OCI-LY7 (cell line): ENCODE measurements around the gene PIEZO1. TPM values are rescaled to one million over a fixed set of nuclear protein-coding genes. Genes with fewer than 3 reads are reported as not detected.

ENCODE experiments used
- BruUV-seq: library from RNA; stranded (reverse); fragments of 400-500 nt; replicated peaks from 2 replicates; lab custom pipeline; 2021; lab: Mats Ljungman, UMichigan
- CTCF ChIA-PET: fragments of 300-600 bp; sonication (Branson Sonifier 250); formaldehyde crosslinking; loops from one replicate; lab custom pipeline; 2022; ENCODE audit warnings: antibody characterized with exemption; ENCODE audit not compliant: unreplicated experiment; lab: Charles Lee
- POLR2A ChIA-PET: fragments of 300-600 bp; sonication (Branson Sonifier 250); formaldehyde crosslinking; loops from one replicate; lab custom pipeline; 2022; ENCODE audit warnings: antibody characterized with exemption; lab: Charles Lee
- DNase-seq: peaks from one replicate; pipeline ENCODE4 v3.0.0-alpha.2; 2015; ENCODE audit warnings: low spot score
- H2AFZ ChIP-seq: fragments of 200-600 bp; sonication (generic), shearing (Covaris generic); 2 replicates; pipeline ENCODE4 v1.6.1; 2014; ENCODE audit warnings: mild to moderate bottlenecking, antibody characterized with exemption, low read length, moderate library complexity
- H3K27ac ChIP-seq: fragments of 200-600 bp; sonication (generic); 2 replicates; pipeline ENCODE4 v1.5.1; 2014; ENCODE audit warnings: mixed run types, low read depth, mild to moderate bottlenecking, moderate library complexity, low read length, inconsistent platforms; ENCODE audit not compliant: poor library complexity, severe bottlenecking
- H3K36me3 ChIP-seq: fragments of 200-600 bp; sonication (generic); 2 replicates; pipeline ENCODE4 v1.6.1; 2014; ENCODE audit warnings: mild to moderate bottlenecking, antibody characterized with exemption, low read length, moderate library complexity, mixed read lengths; ENCODE audit not compliant: insufficient read depth
- H3K4me1 ChIP-seq: fragments of 200-600 bp; sonication (generic); 2 replicates; pipeline ENCODE4 v1.5.1; 2014; ENCODE audit warnings: mild to moderate bottlenecking, low read length; ENCODE audit not compliant: insufficient read depth, poor library complexity, severe bottlenecking
- H3K4me2 ChIP-seq: fragments of 200-600 bp; sonication (generic); 2 replicates; pipeline ENCODE4 v1.6.1; 2014; ENCODE audit warnings: mild to moderate bottlenecking, low read length
- H3K4me3 ChIP-seq: fragments of 200-600 bp; sonication (generic); 2 replicates; pipeline ENCODE4 v1.5.1; 2014; ENCODE audit warnings: mild to moderate bottlenecking, low read depth, low read length; ENCODE audit not compliant: poor library complexity, severe bottlenecking
- H3K79me2 ChIP-seq: fragments of 200-600 bp; sonication (generic); 2 replicates; pipeline ENCODE4 v1.6.1; 2016; ENCODE audit warnings: low read depth, mild to moderate bottlenecking, low read length, moderate library complexity, mixed read lengths; ENCODE audit not compliant: insufficient read depth
- H3K9me2 ChIP-seq: fragments of 200-600 bp; sonication (generic); 2 replicates; pipeline ENCODE4 v1.6.1; 2016; ENCODE audit warnings: mild to moderate bottlenecking, low read length, mixed read lengths; ENCODE audit not compliant: insufficient read depth
- H3K9me3 ChIP-seq: fragments of 200-600 bp; sonication (generic); 2 replicates; pipeline ENCODE4 v1.6.1; 2014; ENCODE audit warnings: mild to moderate bottlenecking, mixed run types, low read length, mixed read lengths
- H4K20me1 ChIP-seq: fragments of 200-600 bp; sonication (generic); 2 replicates; pipeline ENCODE4 v1.6.1; 2014; ENCODE audit warnings: mild to moderate bottlenecking, antibody characterized with exemption, low read length, moderate library complexity, mixed read lengths; ENCODE audit not compliant: insufficient read depth
- EZH2phosphoT487 ChIP-seq: fragments of 200-600 bp; sonication (generic); IDR thresholded peaks from 2 replicates; pipeline ENCODE4 v1.6.1; 2018; ENCODE audit warnings: low read depth, borderline replicate concordance, mild to moderate bottlenecking, mixed run types, antibody characterized with exemption, low read length, moderate library complexity, mixed read lengths
- intact Hi-C: fragments of 100-400 bp; cut with micrococcal nuclease; formaldehyde crosslinking; loops from one replicate; pipeline ENCODE4 v1.10.0; 2022; ENCODE audit not compliant: unreplicated experiment
- total RNA-seq, 2 experiments: library from RNA; depleted of rRNA in 1 of 2; stranded (reverse); fragments of >200 nt in 1 of 2; shearing (Covaris generic) in 1 of 2; gene quantifications; 2 replicates each; pipeline ENCODE4 v1.2.3, GENCODE V29; 2014 to 2022
- TF ChIP-seq, protein P1 (sequence below): fragments of 200-600 bp; sonication (generic); conservative IDR thresholded peaks from 2 replicates; pipeline ENCODE4 v1.5.1; 2014; ENCODE audit warnings: mild to moderate bottlenecking, antibody characterized with exemption, low read length, moderate library complexity, mixed read lengths

PIEZO1 gene
- total RNA-seq, 2 experiments from 2014 or later, result 144 to 154 TPM

GRCh38 chr16:88762941-88763340, 22.1 kb downstream of the PIEZO1 start:
- no peaks in the 10 kb centered on the region for H3K79me2 ChIP-seq
- no TSS peak for BruUV-seq
- H2AFZ ChIP-seq, result no peak overlapping the region
- no peak overlapping the region for H3K27ac ChIP-seq
- peaks cover 19% of the 10 kb centered on the region for H3K4me1 ChIP-seq
- peaks cover 8% of the 10 kb centered on the region; the same call in 1 of the 2 replicates for H4K20me1 ChIP-seq
- no peak for TF ChIP-seq EZH2phosphoT487
- TF ChIP-seq, protein P1, sequence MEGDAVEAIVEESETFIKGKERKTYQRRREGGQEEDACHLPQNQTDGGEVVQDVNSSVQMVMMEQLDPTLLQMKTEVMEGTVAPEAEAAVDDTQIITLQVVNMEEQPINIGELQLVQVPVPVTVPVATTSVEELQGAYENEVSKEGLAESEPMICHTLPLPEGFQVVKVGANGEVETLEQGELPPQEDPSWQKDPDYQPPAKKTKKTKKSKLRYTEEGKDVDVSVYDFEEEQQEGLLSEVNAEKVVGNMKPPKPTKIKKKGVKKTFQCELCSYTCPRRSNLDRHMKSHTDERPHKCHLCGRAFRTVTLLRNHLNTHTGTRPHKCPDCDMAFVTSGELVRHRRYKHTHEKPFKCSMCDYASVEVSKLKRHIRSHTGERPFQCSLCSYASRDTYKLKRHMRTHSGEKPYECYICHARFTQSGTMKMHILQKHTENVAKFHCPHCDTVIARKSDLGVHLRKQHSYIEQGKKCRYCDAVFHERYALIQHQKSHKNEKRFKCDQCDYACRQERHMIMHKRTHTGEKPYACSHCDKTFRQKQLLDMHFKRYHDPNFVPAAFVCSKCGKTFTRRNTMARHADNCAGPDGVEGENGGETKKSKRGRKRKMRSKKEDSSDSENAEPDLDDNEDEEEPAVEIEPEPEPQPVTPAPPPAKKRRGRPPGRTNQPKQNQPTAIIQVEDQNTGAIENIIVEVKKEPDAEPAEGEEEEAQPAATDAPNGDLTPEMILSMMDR, result no peak
- no peaks in the 10 kb centered on the region for H3K36me3 ChIP-seq
- no peak for DNase-seq
- CTCF ChIA-PET, result no interaction called here
- no peak overlapping the region for H3K4me3 ChIP-seq
- H3K9me2 ChIP-seq, result no peaks in the 10 kb centered on the region
- no peak overlapping the region for H3K4me2 ChIP-seq
- no peaks in the 10 kb centered on the region for H3K9me3 ChIP-seq
- POLR2A ChIA-PET, result no interaction called here
- intact Hi-C loops, result no loop called here

DNA sequence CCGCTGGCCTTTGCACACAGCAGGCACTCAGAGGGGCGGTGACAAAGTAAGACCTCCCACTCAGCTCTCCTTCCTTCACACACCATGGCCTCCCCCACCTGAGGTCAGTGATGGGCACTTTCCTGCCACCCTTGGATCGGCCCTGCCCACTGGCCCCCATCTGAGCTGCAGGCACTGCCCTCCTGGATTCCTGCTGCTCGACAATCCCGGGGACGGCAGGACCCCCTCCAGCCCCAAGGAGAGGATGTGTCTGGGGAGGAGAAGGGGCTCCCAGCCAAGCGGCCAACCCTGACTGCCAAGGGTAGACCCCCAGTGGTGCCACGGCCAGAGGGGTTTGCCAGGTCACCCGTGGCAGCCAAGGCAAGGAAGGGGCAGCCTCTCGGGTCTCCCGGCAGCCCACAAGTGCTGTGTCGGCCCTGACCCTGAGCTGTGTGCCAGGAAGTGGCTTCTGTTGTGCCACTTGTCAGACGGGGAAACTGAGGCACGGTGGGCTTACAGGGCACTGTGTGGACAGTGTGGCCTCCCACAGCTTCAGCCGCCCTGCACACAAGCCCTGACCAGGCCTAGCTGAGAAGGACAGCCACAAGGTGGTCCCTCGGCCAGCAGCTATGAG, 22.7 kb downstream of the PIEZO1 start:
- H3K79me2 ChIP-seq, result no peaks in the 10 kb centered on the region
- H3K9me2 ChIP-seq, result no peaks in the 10 kb centered on the region
- no peak overlapping the region for H3K27ac ChIP-seq
- H3K4me1 ChIP-seq, result peaks cover 13% of the 10 kb centered on the region
- ChIA-PET CTCF (no interaction called here), POLR2A (no interaction called here)
- no peak for DNase-seq
- H4K20me1 ChIP-seq, result peaks cover 8% of the 10 kb centered on the region; the same call in 1 of the 2 replicates
- intact Hi-C loops, result no loop called here
- no peaks in the 10 kb centered on the region for H3K36me3 ChIP-seq
- no peak overlapping the region for H2AFZ ChIP-seq
- H3K9me3 ChIP-seq, result no peaks in the 10 kb centered on the region
- H3K4me2 ChIP-seq, result no peak overlapping the region
- no peak for TF ChIP-seq EZH2phosphoT487
- TF ChIP-seq, protein P1, result no peak
- no peak overlapping the region for H3K4me3 ChIP-seq
- BruUV-seq, result no TSS peak

DNA sequence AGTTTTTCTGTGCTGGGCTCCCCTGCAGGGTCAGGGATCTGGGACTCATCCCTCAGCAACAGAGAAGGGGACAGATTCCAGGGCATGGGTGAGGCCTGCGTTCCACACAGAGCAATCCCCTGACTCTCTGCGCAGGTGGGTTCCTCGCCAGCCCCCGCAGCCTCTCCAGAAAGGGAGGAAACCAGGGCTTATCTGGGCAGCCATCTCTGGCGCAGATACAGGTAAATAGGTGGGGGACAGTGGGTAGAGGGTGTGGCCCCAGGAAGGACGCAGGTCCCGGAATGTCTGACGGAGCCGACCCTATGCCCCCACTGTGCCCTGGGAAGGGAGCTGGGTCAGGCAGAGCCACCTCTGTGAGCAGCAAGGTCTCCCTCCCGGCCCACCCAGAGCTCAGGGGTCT, 23.2 kb downstream of the PIEZO1 start:
- no peak for DNase-seq
- no TSS peak for BruUV-seq
- Histone ChIP-seq H3K36me3 (no peaks in the 10 kb centered on the region), H4K20me1 (peaks cover 8% of the 10 kb centered on the region; the same call in 1 of the 2 replicates), H3K9me3 (no peaks in the 10 kb centered on the region), H3K9me2 (no peaks in the 10 kb centered on the region), H3K4me1 (peaks cover 8% of the 10 kb centered on the region), H3K4me2 (no peak overlapping the region), H3K4me3 (no peak overlapping the region), H2AFZ (no peak overlapping the region), H3K79me2 (no peaks in the 10 kb centered on the region), H3K27ac (no peak overlapping the region)
- ChIA-PET POLR2A (no interaction called here), CTCF (no interaction called here)
- intact Hi-C loops, result no loop called here
- no peak for TF ChIP-seq EZH2phosphoT487
- TF ChIP-seq, protein P1, result no peak
